Fibroblast of lung (primary cell): Measurements from ENCODE around the gene G6PD. TPM values are rescaled to one million over a fixed set of nuclear protein-coding genes. Genes with fewer than 3 reads are reported as not detected.

ENCODE experiments used
- DNase-seq, 2 donors: peaks; one replicate each; pipeline versions ENCODE4 v3.0.0 to v3.0.0-alpha.2; 2010; ENCODE audit warnings: low read depth in 2 of 2
- H2AFZ ChIP-seq: 2 replicates; pipeline ENCODE4 v1.5.1; 2012; ENCODE audit warnings: low read length, control low read depth, inconsistent platforms
- H3K27ac ChIP-seq: 2 replicates; pipeline ENCODE4 v1.5.1; 2011; ENCODE audit warnings: low read length, control low read depth; ENCODE audit not compliant: insufficient read depth
- H3K27me3 ChIP-seq: 2 replicates; pipeline ENCODE4 v1.5.1; 2011; ENCODE audit warnings: mild to moderate bottlenecking, low read length; ENCODE audit not compliant: control insufficient read depth, insufficient read depth
- H3K36me3 ChIP-seq: 2 replicates; pipeline ENCODE4 v1.5.1; 2011; ENCODE audit warnings: low read length; ENCODE audit not compliant: control insufficient read depth, insufficient read depth
- H3K4me1 ChIP-seq: 2 replicates; pipeline ENCODE4 v1.5.1; 2011; ENCODE audit warnings: low read length; ENCODE audit not compliant: control insufficient read depth, insufficient read depth; ENCODE audit errors: extremely low read depth
- H3K4me2 ChIP-seq: 2 replicates; pipeline ENCODE4 v1.5.1; 2011; ENCODE audit warnings: low read length, control low read depth; ENCODE audit not compliant: insufficient read depth; ENCODE audit errors: extremely low read depth
- H3K4me3 ChIP-seq, 4 experiments: fragments of 200-600 bp in 1 of 4; sonication (generic) in 1 of 4; replicated peaks in 1 of 4; 2 replicates each; pipeline ENCODE4 v1.5.1; 2011 to 2016; ENCODE audit warnings: low read length in 4 of 4, low read depth in 3 of 4, mild to moderate bottlenecking in 3 of 4, control low read depth in 2 of 4, inconsistent platforms in 1 of 4, mixed read lengths in 1 of 4; ENCODE audit not compliant: insufficient read depth in 1 of 4; ENCODE audit errors: control extremely low read depth in 1 of 4
- H3K79me2 ChIP-seq: 2 replicates; pipeline ENCODE4 v1.5.1; 2012; ENCODE audit warnings: mild to moderate bottlenecking, low read length, inconsistent platforms; ENCODE audit not compliant: control insufficient read depth, insufficient read depth
- H3K9ac ChIP-seq: 2 replicates; pipeline ENCODE4 v1.5.1; 2011; ENCODE audit warnings: mild to moderate bottlenecking, low read length, control low read depth; ENCODE audit not compliant: insufficient read depth
- H3K9me3 ChIP-seq: 2 replicates; pipeline ENCODE4 v1.5.1; 2012; ENCODE audit warnings: low read depth, low read length; ENCODE audit not compliant: control insufficient read depth, insufficient read depth
- H4K20me1 ChIP-seq: 2 replicates; pipeline ENCODE4 v1.5.1; 2011; ENCODE audit warnings: low read length; ENCODE audit not compliant: control insufficient read depth, insufficient read depth; ENCODE audit errors: extremely low read depth
- CTCF ChIP-seq, 2 donors: IDR thresholded peaks in 1 of 2; conservative IDR thresholded peaks in 1 of 2; 1 replicate in 1 of 2; 2 replicates in 1 of 2; pipeline ENCODE4 v1.5.1; 2011 to 2012; ENCODE audit warnings: low read length in 2 of 2, control low read depth in 1 of 2, inconsistent platforms in 1 of 2, low read depth in 1 of 2, mild to moderate bottlenecking in 1 of 2
- EZH2 ChIP-seq: IDR thresholded peaks from 2 replicates; pipeline ENCODE4 v1.5.1; 2012; ENCODE audit warnings: low read length, control low read depth, mild to moderate bottlenecking; ENCODE audit errors: missing control alignments
- polyA plus RNA-seq, 2 donors: library from polyadenylated mRNA; depleted of rRNA in 1 of 2; stranded (reverse) in 1 of 2; unstranded in 1 of 2; fragments of >200 nt; gene quantifications; 2 replicates each; pipeline ENCODE4 v1.2.1, GENCODE V29; 2011 to 2012; ENCODE audit warnings: missing spikeins in 1 of 2
- total RNA-seq: library from RNA; depleted of rRNA; stranded (reverse); fragments of >200 nt; gene quantifications from 2 replicates; pipeline ENCODE4 v1.2.1, GENCODE V29; 2014

Gene G6PD
- total and polyA plus RNA-seq, 2 donors (not counting 1 experiment from before 2014, with no cell fraction given): 86.2 to 109 TPM

DNA sequence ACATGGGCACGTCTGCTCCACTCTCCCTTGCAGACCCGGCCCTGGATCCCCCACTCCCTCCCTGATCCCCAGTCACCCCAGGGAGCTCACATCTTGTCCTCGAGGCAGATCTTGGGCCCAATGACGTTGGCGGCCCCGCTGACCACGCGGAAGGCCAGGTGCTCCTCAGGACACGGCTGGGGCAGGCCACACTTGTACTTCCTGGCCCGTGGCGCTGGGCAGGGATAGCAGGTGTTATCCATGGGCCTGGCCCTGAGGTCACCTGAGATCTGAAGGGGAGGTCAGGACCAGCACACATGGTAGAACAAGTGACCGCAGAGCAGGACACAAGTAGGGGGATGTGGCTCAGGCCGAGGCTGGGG, 38.3 kb downstream of the G6PD start:
- Histone ChIP-seq H3K79me2 (no peaks in the 10 kb centered on the region), H3K27me3 (no peaks in the 10 kb centered on the region), H3K4me1 (peaks cover 3% of the 10 kb centered on the region), H3K27ac (no peak overlapping the region), H3K4me3 (no peak overlapping the region), H3K9ac (no peak overlapping the region), H3K9me3 (no peaks in the 10 kb centered on the region), H3K36me3 (no peaks in the 10 kb centered on the region), H2AFZ (no peak overlapping the region), H4K20me1 (no peaks in the 10 kb centered on the region), H3K4me2 (no peak overlapping the region)
- TF ChIP-seq CTCF (conservative IDR thresholded peaks at IDR 0.05 in 1 of 2, IDR thresholded peaks at IDR 0.05 in 1 of 2; ENCODE audit: low read depth in 1 of 2, low read length in 2 of 2): no peak
- no peak for TF ChIP-seq EZH2
- no peak for DNase-seq

DNA sequence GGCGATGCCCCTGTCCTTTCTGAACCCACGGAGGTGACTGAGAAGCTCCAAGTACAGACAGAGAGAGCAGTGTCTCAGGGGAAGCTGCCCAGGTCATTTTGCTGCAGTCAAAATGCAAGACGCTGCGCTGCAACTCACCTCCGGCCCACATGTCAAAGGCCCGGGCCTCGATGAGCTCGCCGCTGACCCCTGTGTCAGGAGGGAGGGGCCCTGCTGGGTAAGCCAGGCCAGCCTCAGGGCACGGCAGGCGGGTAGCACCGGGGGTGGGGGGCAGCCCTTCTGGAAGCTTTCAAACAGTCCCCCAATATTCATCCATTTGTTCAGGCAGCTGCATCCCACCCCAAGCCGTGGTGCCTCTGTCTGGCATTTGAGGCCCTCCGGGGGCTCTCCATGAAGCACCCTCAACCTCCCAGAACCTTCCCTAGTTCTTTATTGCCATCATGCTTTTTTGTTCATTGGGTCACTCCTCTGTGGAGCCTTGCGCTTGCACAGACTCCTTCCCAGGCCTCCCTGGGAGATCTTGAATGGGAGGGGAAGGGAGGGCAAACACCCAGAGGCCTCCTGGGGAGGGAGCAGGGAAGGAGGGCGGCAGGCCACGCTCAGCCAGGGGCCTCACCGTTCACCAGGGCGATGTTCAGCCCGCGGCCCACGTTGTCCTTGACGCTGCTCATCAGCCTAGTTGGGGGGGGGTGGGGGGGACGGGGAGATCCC, 38.8 kb downstream of the G6PD start:
- no peak for DNase-seq

More for the DNA sequence above, 38.8 kb downstream of the G6PD start:
- H3K27me3 ChIP-seq: no peaks in the 10 kb centered on the region
- no peak overlapping the region for H3K27ac ChIP-seq
- no peak overlapping the region for H3K9ac ChIP-seq
- no peaks in the 10 kb centered on the region for H4K20me1 ChIP-seq
- H2AFZ ChIP-seq: no peak overlapping the region
- H3K79me2 ChIP-seq: no peaks in the 10 kb centered on the region
- H3K4me2 ChIP-seq: no peak overlapping the region
- H3K9me3 ChIP-seq: no peaks in the 10 kb centered on the region
- H3K4me3 ChIP-seq: no peak overlapping the region
- peaks cover 3% of the 10 kb centered on the region for H3K4me1 ChIP-seq
- H3K36me3 ChIP-seq: no peaks in the 10 kb centered on the region
- TF ChIP-seq EZH2 (no peak), CTCF (conservative IDR thresholded peaks at IDR 0.05 in 1 of 2, IDR thresholded peaks at IDR 0.05 in 1 of 2; ENCODE audit: low read depth in 1 of 2, low read length in 2 of 2) (no peak)
